Parathyroid adenoma (tissue), 2 donors: ENCODE data around the gene FGFR1OP2.

Experiments used
- H2AFZ ChIP-seq: fragments of 300-600 bp; sonication (generic); one replicate; pipeline ENCODE4 v1.7.0; 2017; ENCODE audit warnings: antibody characterized with exemption, mild to moderate bottlenecking
- H3K27ac ChIP-seq: fragments of 300-600 bp; sonication (generic); one replicate; pipeline ENCODE4 v1.7.0; 2017
- H3K27me3 ChIP-seq: fragments of 300-600 bp; sonication (generic); one replicate; pipeline ENCODE4 v1.7.0; 2017; ENCODE audit warnings: low read length; ENCODE audit not compliant: control insufficient read depth, insufficient read depth
- H3K36me3 ChIP-seq: fragments of 300-600 bp; sonication (generic); one replicate; pipeline ENCODE4 v1.7.0; 2017; ENCODE audit warnings: low read length; ENCODE audit not compliant: control insufficient read depth, insufficient read depth
- H3K4me1 ChIP-seq: fragments of 300-600 bp; sonication (generic); one replicate; pipeline ENCODE4 v1.7.0; 2017; ENCODE audit warnings: control low read depth
- H3K4me2 ChIP-seq: fragments of 300-600 bp; sonication (generic); one replicate; pipeline ENCODE4 v1.7.0; 2017; ENCODE audit warnings: low read length
- H3K4me3 ChIP-seq: fragments of 300-600 bp; sonication (generic); one replicate; pipeline ENCODE4 v1.7.0; 2017; ENCODE audit warnings: low read depth, low read length
- H3K79me2 ChIP-seq: fragments of 300-600 bp; sonication (generic); one replicate; pipeline ENCODE4 v1.7.0; 2017; ENCODE audit warnings: control low read depth
- H3K9ac ChIP-seq: fragments of 300-600 bp; sonication (generic); one replicate; pipeline ENCODE4 v1.7.0; 2017; ENCODE audit warnings: mild to moderate bottlenecking
- H3K9me3 ChIP-seq: fragments of 300-600 bp; sonication (generic); one replicate; pipeline ENCODE4 v1.7.0; 2017; ENCODE audit warnings: low read length; ENCODE audit not compliant: control insufficient read depth
- TF ChIP-seq, protein P1 (sequence below): fragments of 300-600 bp; sonication (generic); IDR thresholded peaks from one replicate; pipeline ENCODE4 v1.7.0; 2017; ENCODE audit warnings: antibody characterized with exemption, mild to moderate bottlenecking
- donor health status: primary hyperparathyroidism.

The FGFR1OP2 gene

DNA sequence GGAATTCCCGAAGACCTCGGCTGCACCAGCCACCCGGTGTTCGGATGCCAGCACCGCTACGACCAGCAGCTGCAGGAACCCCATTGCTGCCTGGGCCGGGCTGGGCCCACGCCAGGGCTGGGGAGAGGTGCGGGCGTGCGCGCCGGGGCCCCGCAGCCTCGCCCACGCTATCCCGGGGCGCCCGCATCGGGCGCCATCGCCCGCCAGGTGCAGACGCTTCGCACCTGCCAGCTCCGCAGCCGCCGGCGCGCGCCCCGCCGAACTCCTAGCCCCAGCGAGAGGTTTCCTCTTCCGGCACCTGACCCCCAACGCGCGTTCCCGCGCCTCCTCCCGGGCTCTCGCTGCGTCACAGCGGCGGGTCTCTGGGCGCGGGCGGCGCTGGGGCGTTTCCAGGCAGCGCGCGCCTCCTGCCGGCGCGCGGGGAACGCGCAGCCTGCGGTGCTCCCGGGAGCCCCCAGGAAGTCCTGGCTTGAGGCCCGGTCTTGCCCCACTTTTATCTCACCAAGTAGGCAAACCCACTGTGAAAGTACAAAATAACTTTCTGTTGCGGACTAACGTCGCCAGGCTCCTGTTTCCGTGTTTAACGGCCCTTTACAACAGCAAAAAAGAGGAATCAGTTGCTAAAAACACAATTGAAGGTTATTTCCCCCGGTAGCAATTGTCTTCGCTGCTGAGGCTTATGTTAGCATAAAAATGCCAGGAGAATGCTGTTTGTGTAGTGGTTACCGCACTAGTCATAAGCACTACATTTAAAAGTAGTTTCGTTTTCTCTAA is 76.0 kb downstream of the FGFR1OP2 start, which contains the start of gene TM7SF3:
Gene TM7SF3 (minus strand): TSS at position 300 of the 774 bp plus-strand sequence. CDS start 216 bp downstream, at position 84.
- peaks cover 18% of the 10 kb centered on the region for H3K4me1 ChIP-seq
- no peaks in the 10 kb centered on the region for H3K27me3 ChIP-seq
- H3K4me2 ChIP-seq: peak within 1 kb of the TSS; percentile 96
- peak within 1 kb of the TSS; percentile 94 for H3K27ac ChIP-seq
- H3K9ac ChIP-seq: peak within 1 kb of the TSS; percentile 71
- TF ChIP-seq, protein P1, sequence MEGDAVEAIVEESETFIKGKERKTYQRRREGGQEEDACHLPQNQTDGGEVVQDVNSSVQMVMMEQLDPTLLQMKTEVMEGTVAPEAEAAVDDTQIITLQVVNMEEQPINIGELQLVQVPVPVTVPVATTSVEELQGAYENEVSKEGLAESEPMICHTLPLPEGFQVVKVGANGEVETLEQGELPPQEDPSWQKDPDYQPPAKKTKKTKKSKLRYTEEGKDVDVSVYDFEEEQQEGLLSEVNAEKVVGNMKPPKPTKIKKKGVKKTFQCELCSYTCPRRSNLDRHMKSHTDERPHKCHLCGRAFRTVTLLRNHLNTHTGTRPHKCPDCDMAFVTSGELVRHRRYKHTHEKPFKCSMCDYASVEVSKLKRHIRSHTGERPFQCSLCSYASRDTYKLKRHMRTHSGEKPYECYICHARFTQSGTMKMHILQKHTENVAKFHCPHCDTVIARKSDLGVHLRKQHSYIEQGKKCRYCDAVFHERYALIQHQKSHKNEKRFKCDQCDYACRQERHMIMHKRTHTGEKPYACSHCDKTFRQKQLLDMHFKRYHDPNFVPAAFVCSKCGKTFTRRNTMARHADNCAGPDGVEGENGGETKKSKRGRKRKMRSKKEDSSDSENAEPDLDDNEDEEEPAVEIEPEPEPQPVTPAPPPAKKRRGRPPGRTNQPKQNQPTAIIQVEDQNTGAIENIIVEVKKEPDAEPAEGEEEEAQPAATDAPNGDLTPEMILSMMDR: peak; percentile 98
- peak within 1 kb of the TSS; percentile 96 for H2AFZ ChIP-seq
- no peaks in the 10 kb centered on the region for H3K79me2 ChIP-seq
- H3K36me3 ChIP-seq: no peaks in the 10 kb centered on the region
- H3K9me3 ChIP-seq: no peaks in the 10 kb centered on the region
- peak within 1 kb of the TSS; percentile 84 for H3K4me3 ChIP-seq

GRCh38 chr12:27014859-27015729 is 76.8 kb downstream of the FGFR1OP2 start:
- Histone ChIP-seq H3K36me3 (no peaks in the 10 kb centered on the region), H2AFZ (peak overlapping the region; percentile 96), H3K27ac (peak overlapping the region; percentile 94), H3K9me3 (no peaks in the 10 kb centered on the region), H3K4me1 (peaks cover 18% of the 10 kb centered on the region), H3K27me3 (no peaks in the 10 kb centered on the region), H3K9ac (peak overlapping the region; percentile 71), H3K4me2 (peak overlapping the region; percentile 96), H3K4me3 (peak overlapping the region; percentile 84), H3K79me2 (no peaks in the 10 kb centered on the region)
- TF ChIP-seq, protein P1: no peak

DNA sequence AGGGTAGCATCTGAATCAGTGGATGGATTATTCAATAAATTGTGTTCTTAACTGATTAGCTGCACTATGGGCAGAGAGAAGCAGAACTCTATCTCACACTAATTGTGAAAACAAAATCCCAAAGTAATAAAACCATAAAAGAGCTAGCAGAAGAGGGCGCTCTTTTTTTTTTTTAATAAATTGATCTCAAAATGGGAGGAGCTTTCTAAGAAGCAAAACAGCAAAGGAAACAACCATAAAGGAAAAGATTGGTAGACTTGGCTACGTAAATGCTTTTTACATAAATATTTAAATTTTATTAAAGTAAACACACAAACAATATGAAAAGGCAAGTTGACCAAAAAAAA is 77.4 kb downstream of the FGFR1OP2 start:
- Histone ChIP-seq H3K9me3 (no peaks in the 10 kb centered on the region), H3K27me3 (no peaks in the 10 kb centered on the region), H3K27ac (peak overlapping the region; percentile 94), H3K79me2 (no peaks in the 10 kb centered on the region), H3K4me1 (peaks cover 18% of the 10 kb centered on the region), H3K4me3 (no peak overlapping the region), H3K36me3 (no peaks in the 10 kb centered on the region), H2AFZ (peak overlapping the region; percentile 96), H3K4me2 (no peak overlapping the region), H3K9ac (no peak overlapping the region)
- TF ChIP-seq, protein P1: peak; percentile 38
